RKO (cell line): Measurements from ENCODE around the gene COMMD7.
A peak's percentile ranks its signal among the peaks of the same experiment; 100 is the strongest.

Experiments
- DNase-seq: peaks from one replicate; pipeline ENCODE4 v3.0.0-alpha.2; 2016; ENCODE audit warnings: low spot score

COMMD7 gene

GRCh38 chr20:32675223-32675975 is 67.9 kb downstream of the COMMD7 start:
- no peak for DNase-seq

DNA sequence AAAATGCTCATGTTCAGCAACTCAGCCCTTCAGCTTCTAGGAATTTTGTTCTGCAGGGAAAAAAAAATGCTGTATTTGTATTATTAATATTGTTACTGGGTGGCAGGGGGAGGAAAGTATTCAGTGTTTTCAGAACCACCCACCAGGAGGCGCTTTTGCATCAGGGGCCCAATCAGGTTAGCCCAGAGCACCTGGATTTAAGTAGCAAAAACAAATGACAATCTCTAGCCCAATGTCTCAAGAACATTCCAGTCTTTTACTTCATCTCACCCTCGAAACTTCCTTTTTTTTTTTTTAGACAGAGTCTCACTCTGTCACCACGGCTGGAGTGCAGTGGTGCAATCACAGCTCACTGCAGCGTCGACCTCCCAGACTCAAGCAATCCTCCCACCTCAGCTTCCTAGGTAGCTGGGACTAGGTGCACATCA is 68.9 kb downstream of the COMMD7 start:
- peak; percentile 44 for DNase-seq

DNA sequence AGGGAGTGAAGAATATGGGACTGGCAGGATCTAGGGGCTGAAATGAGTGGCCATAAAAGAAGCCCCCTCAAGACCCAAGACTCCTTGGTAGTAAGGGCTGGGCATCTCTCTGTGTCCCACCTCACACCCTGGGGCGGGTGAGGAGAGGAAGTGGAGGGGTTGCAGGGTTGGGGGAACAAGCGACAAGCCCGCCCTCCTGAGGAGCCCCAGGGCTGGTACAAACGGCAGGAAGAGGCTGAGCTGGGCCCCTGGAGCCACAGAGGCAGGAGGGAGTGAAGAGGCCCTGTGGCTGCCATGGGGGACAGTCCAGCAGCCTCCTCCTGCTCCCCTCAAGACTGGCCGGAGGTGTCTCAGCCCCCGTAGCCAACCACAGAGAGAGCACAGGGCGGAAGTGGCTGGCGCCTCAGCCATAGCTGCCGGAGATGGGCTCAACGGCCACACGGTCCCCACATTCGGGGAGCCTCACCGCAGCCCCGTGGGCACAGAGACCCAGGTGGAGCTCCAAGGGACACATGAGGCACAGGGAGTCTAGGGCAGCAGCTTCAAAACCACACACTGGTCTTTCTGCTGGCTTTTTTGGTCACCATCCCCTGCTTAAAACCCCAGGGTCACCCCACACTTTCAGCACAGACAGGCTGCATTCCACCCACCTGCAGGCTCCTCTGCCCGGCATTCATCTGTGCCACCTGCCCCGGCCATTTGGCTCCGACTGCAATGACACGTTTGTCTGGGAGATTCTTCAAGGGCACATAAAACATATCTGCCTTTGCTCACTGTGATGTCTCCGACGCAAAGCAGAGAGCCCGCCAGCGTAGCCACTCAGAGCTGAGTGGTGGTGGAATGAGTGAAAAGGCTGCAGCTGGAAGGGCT is 70.0 kb downstream of the COMMD7 start:
- DNase-seq = no peak

DNA sequence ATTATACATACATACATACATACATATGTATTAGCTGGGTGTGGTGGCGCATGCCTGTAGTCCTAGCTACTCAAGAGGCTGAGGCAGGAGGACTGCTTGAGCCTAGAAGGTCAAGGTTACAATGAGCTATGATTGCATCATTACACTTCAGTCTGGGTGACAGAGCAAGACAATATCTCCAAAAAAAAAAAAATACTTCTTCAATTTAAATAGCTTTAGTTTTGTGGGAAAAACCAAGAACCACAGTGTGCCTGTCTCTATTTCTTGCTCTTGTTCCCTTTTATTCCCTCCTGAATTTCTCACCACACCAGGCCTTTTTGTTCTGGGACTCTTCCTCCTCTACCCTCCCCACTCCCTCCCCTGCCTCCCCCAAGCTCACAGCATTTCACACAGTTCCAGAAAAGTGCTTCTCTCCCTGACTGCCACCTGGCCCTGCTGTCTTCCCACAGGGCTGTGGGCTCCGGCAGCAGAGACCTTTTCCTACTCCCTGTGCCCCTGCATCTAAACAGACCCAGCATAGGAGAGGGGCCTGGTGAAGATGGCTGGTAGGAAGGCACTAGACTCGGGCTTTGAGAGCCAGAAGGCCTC is 70.8 kb downstream of the COMMD7 start:
- no peak for DNase-seq

GRCh38 chr20:32670773-32671455 is 72.4 kb downstream of the COMMD7 start:
- DNase-seq = no peak

- DNase-seq = no peak
Measured at GRCh38 chr20:32667027-32667426, 76.2 kb downstream of the COMMD7 start.

- no peak for DNase-seq
Measured at GRCh38 chr20:32664678-32665159, 78.5 kb downstream of the COMMD7 start.

DNA sequence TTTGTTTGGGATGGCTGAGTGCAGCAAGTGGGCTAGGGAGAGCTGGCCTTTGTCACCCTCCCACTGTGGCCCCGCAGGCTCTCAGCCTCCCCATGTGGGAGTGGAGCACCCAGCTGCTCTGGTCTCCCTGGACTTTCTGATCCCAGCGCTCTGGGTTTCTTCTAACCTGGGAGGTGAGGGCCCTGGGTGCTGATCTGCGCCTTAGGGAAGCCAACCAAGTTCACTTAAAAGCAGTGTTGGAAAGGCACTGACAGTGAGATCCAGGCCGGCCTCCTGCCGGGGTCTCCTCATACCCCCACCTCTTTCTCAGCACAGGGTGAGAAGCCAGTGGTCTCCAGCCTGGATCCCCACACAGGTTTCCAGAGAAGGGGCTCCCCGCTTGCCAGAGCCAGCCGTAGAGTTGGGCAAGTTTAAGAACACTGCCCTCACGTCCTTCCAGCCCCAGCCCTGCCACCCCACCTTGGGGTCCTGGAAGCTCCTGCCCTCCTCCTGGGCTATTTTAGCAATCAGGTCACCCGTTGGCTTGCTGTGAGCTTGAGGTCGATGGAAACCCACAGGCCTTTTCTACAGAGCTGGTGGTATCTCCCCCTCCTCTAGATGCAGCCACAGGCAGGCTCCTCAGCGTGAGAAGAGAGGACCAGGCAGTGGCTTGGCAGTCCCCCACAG is 79.1 kb downstream of the COMMD7 start:
- DNase-seq = no peak

DNA sequence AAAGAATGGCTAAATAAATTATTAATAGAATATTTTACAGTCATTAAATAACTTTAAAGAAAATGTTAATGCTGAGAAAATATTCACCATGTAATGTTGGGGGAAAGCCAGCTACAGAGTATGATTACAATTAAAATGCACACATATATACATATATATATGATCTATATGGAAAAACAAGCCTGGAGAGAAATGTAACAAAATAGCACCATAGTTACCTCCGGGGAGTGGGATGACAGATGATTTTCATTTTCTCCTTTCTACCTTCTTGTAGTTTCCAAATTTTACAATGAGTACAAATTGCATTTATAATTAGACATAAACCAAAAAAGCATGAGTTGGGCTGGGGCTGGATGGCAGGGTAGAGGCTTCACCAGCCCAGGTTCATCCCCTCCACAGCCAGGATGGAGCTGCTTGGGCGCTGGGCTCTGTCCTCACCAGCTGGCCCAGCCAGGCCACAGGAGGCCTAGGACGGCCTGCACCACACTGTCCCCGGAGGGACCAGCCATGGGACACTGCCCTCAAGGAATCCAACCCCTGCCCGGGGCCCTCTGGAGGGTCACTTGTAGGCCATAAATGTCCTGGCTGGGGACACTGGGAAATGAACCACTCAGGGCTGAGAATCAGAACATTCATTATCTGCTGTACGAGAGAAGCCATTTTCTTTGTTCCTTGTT is 79.8 kb downstream of the COMMD7 start:
- no peak for DNase-seq

- no peak for DNase-seq
Measured at GRCh38 chr20:32661820-32662528, 81.3 kb downstream of the COMMD7 start.

- no peak for DNase-seq
Measured at GRCh38 chr20:32660661-32661060, 82.6 kb downstream of the COMMD7 start.

DNA sequence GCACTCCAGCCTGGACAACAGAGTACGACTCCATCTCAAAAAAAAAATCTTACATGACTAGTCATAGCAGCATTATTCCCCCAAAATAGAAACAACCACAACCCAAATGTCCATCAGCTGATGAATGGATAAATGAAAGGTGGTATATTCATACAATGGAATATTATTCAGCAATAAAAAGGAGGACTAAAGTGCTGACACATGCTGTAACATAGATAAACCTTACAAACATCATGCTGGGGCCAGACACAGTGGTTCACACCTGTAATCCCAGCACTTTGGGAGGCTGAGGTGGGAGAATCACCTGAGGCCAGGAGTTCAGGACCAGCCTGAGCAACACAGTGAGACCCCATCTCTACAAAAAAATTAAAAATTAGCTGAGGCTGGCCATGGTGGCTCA is 86.4 kb downstream of the COMMD7 start:
- no peak for DNase-seq

GRCh38 chr20:32655903-32656512 is 87.3 kb downstream of the COMMD7 start:
- no peak for DNase-seq

GRCh38 chr20:32652739-32653526 is 90.3 kb downstream of the COMMD7 start:
- peak; percentile 72 for DNase-seq
